ENCODE results near the gene MYB. TPM values are rescaled to one million over a fixed set of nuclear protein-coding genes. Genes with fewer than 3 reads are reported as not detected.

MYB gene
- total and polyA plus RNA-seq, 2 of the 4 experiments (the other 2 are of a cell fraction) = 0.44 to 0.90 TPM

DNA sequence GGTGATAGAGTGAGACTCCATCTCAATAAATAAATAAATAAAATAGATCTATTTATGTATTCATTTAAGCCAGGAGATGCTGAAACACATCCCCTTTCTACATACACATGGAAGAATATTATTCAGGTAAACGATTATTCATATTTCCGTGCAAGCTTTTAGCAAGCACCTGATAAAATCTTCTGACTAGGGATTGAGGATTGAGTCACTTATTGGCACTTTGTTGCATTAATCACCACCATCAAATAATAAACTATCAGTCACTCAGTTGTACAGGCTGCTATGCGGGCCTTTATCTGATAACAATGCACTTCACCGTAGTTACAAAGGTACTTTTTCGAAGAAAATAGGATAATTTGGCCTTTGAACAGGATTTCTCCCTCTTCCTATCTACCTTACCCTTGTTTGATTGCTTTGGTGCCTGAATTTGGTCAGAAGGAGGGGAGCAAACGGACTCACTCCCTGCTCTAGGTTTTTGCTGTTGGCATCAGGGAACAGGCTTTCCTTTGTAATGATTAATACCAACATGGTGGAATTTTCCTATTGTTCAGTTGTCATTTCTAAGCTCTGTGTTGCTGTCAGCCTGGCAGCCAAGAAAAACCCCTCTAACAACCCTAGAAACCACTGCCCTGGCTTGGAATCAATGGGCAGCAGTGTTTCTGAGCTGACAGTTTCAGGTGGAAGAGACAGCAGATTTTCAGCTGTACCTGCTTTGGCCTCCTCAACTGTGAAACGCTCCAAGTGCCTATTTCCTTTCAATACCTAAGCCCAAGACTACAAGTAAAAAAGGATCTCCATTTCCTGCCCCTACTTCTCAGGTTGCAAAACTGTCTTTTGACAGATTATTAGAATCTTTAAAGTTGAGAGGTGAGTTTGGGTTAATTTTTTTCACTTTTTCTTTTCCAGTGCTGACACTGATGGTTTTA is 63.0 kb downstream of the MYB start:
- TF ChIP-seq RAD21 (IDR thresholded peaks at IDR 0.05; ENCODE audit: low read length) = no peak
- no peak for TF ChIP-seq RFX5 (IDR thresholded peaks at IDR 0.05; ENCODE audit: low read depth, low read length)
- no peak for TF ChIP-seq FOS (IDR thresholded peaks at IDR 0.05; ENCODE audit: low read depth, low read length)
- no peak for TF ChIP-seq CHD1 (IDR thresholded peaks at IDR 0.05; ENCODE audit: low read depth, low read length)
- no peak for TF ChIP-seq SMC3 (IDR thresholded peaks at IDR 0.05; ENCODE audit: low read depth, low read length)
- no peak for TF ChIP-seq USF2 (IDR thresholded peaks at IDR 0.05; ENCODE audit: low read depth, low read length)
- TF ChIP-seq CTCF (conservative IDR thresholded peaks at IDR 0.05; ENCODE audit: low read depth, low read length) = no peak
- no peak for TF ChIP-seq MAZ (IDR thresholded peaks at IDR 0.05; ENCODE audit: borderline replicate concordance, low read depth, low read length)
- TF ChIP-seq MAFK (IDR thresholded peaks at IDR 0.05; ENCODE audit: low read depth, low read length) = no peak
- H3K18ac ChIP-seq (ENCODE audit: low read depth, low read length) = no peak overlapping the region

More for the DNA sequence above, 63.0 kb downstream of the MYB start:
- no peaks in the 10 kb centered on the region for H4K20me1 ChIP-seq (ENCODE audit: insufficient read depth, low read length)
- dilution Hi-C loops (cut with HindIII; ENCODE audit: low sequenced_read_pairs, unreplicated experiment) (no loop called here), in situ Hi-C loops (cut with MboI; ENCODE audit: low sequenced_read_pairs) (no loop called here), intact Hi-C loops (cut with micrococcal nuclease) (no loop called here)
- H3K27ac ChIP-seq (ENCODE audit: insufficient read depth, low read length) = no peak overlapping the region
- H2BK5ac ChIP-seq (ENCODE audit: low read depth, low read length, poor library complexity, severe bottlenecking) = no peak overlapping the region
- no peaks in the 10 kb centered on the region for H3K36me3 ChIP-seq (ENCODE audit: control insufficient read depth, insufficient read depth, low read length)
- no peaks in the 10 kb centered on the region for H3K9me1 ChIP-seq (ENCODE audit: insufficient read depth, low read length)
- no peak overlapping the region for H3K14ac ChIP-seq (replicated peaks; ENCODE audit: low read depth, low read length)
- H3K4me1 ChIP-seq (ENCODE audit: control insufficient read depth, insufficient read depth, low read length) = no peaks in the 10 kb centered on the region
- H3K9me3 ChIP-seq (ENCODE audit: control insufficient read depth, insufficient read depth, low read length) = no peaks in the 10 kb centered on the region
- no peak overlapping the region for H3K9ac ChIP-seq (ENCODE audit: low read depth, low read length)
- no peak overlapping the region for H3K56ac ChIP-seq (ENCODE audit: extremely low read depth, insufficient read depth, low read length)
- BruUV-seq (replicated peaks) = no TSS peak
- H2AFZ ChIP-seq (replicated peaks; ENCODE audit: low read length, poor library complexity) = no peak overlapping the region
- H2BK20ac ChIP-seq (ENCODE audit: low read depth, low read length) = no peak overlapping the region
- H2AK9ac ChIP-seq (replicated peaks; ENCODE audit: low read depth, low read length, poor library complexity) = no peak overlapping the region
- H3K4ac ChIP-seq (ENCODE audit: low read depth, low read length) = no peak overlapping the region
- no peak overlapping the region for H3K4me2 ChIP-seq (ENCODE audit: low read depth, low read length)
- no peak overlapping the region for H4K8ac ChIP-seq (ENCODE audit: low read depth in 2 of 2, low read length in 2 of 2)
- H2BK120ac ChIP-seq (ENCODE audit: low read depth, low read length) = no peak overlapping the region
- no peak overlapping the region for H2AK5ac ChIP-seq (ENCODE audit: low read depth, low read length)
- H3K27me3 ChIP-seq (ENCODE audit: control insufficient read depth, insufficient read depth, low read length) = peaks cover 2% of the 10 kb centered on the region
- no peak overlapping the region for H3K23ac ChIP-seq (ENCODE audit: low read depth, low read length)
- no peak overlapping the region for H2BK15ac ChIP-seq (ENCODE audit: low read depth, low read length)
- WGBS, 2 experiments (ENCODE audit: extremely low coverage in 2 of 2, insufficient read length in 1 of 2) = 67% methylated on average over 1 of the region's 7 CpGs; no CpG with 5 or more reads in 1 of the 2 experiments
- no peaks in the 10 kb centered on the region for H3K79me1 ChIP-seq (ENCODE audit: low read depth in 1 of 2, low read length in 2 of 2)
- ChIA-PET CTCF (no interaction called here), POLR2A (ENCODE audit: unreplicated experiment) (interaction anchor here (0.5 kb wide), 1 partner anchor 26 kb away, joined by 3 read pairs; no protein-coding TSS in a partner anchor)
- no peak for DNase-seq
- H3K4me3 ChIP-seq (ENCODE audit: insufficient read depth, low read depth, low read length) = no peak overlapping the region
- H4K5ac ChIP-seq (ENCODE audit: low read depth, low read length) = no peak overlapping the region
- H4K91ac ChIP-seq (ENCODE audit: insufficient read depth, low read depth, low read length) = no peak overlapping the region
- no peak for ATAC-seq (ENCODE audit: low read depth)

Data from IMR-90 (cell line).